Stimulated activated CD4-positive, alpha-beta T cell treated with anti-CD3 and anti-CD28 coated beads, TNF-alpha, amount 100 ng/mL, for 1 hour (primary cell): ENCODE measurements around the gene DYNC1I1.

Experiments used
- DNase-seq, 3 donors: peaks; one replicate each; pipeline ENCODE4 v3.0.0-alpha.2; 2020; ENCODE audit warnings: low read depth in 3 of 3, low spot score in 1 of 3

The DYNC1I1 gene

GRCh38 chr7:95772298-95772770, at the start of gene DYNC1I1:
TSS of gene DYNC1I1 (plus strand) at chr7:95772554. CDS start at chr7:95804730, 32,176 bp downstream.
- DNase-seq: peak in 1 of 3 donors; percentile 2

DNA sequence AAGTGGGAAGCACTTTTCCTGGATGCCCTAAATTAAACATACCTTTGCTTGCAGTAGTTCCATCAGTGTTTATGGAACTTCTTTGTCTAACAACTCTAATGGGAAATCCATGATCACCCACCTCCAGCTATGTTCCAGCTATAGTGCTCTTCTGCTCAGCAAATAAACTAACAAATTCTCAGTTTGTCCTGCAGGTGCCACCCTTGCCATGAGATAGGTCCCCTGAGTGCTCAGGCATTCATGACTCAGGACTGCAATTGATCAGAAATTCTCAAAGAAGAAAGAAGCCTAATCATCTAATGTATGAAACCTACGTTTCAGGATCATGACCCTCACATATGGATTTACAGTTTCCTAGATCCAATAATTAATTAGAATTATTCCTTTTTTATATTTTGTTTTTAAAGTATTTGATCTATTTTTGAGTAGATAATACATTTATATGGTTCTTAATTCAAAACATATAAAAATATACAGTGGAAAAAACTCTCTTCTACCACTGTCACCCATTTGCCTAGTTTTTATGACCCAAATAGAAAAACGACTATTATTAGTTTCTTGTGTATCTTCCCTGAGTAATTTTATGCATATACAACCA, 48.7 kb upstream of the DYNC1I1 start:
- DNase-seq: no peak

DNA sequence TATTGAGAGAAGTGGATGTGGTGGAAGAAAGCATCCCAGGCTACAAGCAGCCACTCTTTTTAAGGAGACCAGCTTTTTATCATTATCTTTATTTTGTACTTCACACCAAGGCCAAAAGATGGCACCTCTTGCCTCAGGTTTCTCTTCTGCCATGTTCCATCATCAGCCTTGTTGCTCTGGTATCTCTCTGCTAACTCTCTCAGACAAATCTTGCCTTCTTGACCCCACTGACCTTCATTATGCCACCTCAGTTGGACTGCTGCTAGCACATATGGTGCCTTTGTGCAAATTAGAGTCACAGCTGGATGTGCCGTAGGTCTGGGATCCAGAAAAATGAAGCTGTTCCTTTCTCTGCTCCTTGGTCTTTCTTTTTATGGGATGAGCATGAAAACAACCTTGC, 47.1 kb upstream of the DYNC1I1 start:
- DNase-seq: no peak

DNA sequence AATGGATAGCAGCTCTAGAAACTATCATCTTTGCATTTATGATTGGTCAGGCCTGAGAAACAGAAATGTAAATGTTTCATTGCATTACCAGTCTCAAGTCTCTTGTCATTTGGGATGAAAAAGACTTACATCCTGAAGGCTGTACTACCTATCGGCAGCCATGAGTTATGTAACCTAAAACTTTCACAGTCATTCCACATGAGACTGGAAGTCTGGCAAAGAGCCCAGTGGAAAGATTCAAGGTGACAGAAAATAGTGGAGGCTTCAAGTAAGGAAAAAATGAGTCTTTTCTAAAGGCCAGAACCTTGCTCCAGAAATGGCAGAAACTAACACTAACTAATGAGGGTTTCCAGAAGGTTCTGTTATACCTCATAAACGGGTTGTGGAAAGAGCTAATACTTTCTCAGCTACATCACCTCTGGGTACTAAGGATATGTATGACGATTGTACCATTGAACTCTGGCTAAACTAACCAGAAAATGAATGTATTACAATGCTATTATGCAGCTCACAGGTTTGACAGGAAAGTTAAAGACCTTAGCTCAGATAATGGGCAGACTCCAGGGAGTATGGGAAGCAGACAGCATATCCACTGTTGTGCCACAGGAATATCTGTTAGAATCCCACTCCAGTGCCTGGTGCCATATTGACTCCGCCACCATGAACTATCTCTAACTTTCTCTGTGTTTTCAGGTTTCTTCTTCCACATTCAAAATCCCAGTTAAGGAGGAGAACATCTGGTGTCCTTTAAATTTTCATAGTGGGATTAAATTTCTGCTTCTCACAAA, 41.7 kb upstream of the DYNC1I1 start:
- no peak for DNase-seq

DNA sequence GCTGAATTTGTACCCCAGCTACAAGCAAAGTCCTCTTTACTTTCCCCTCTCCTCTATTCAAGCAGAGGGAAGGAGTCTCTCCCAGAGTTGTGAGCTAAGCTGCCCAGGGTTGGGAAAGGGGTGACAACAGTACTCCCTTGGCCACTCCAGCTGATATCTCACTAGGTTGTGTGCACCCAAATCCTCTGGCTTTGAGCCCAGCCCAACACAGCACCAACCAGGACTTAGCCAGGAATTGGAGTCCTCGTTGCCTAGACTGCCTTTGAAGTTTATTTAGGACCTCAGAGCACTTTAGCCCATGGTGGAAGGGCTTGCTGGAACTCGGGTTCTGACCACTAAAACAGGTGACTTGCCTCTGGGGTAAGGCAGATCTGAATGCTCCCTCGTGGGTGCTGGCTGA, 35.7 kb upstream of the DYNC1I1 start:
- no peak for DNase-seq

- DNase-seq: no peak
Observed at GRCh38 chr7:95737828-95738505, 34.4 kb upstream of the DYNC1I1 start.

DNA sequence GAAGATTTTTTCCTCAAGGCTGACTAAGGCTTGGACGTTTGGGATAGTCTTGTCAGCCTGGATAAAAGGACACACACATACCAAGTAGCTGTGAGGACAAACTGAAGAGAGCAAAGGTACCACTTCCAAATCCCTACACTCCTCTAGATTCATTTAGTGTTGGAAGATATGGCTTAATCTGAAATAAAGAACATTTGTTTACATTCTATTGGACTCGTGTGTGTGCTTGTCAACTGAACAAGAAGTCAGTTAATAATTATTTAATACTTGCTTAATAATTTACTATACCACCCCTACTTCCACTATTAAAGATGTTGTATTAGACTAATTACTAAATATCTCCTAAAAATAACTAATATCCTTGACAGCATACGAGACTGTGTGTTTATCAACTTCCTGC, 23.3 kb upstream of the DYNC1I1 start:
- DNase-seq: no peak

DNA sequence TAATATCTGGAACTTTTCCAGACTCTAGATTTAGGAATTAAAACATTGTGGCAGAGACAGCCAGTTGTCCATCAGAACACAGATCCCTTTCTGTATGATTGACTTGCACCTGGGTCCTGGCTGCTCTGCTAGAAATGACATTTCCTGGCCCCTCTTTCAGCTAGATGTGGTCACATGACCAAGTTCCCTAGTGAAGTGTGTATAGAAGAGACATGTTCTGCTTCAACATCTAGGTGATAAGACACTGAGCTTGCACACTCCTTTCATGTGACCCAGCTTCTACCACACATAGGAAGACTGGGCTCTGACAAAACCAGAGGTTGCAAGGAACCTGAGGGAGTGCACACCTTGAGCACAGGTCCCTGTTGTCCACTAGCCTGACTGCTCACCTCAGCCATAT, 22.8 kb upstream of the DYNC1I1 start:
- no peak for DNase-seq

GRCh38 chr7:95753440-95753839, 18.9 kb upstream of the DYNC1I1 start:
- no peak for DNase-seq

DNA sequence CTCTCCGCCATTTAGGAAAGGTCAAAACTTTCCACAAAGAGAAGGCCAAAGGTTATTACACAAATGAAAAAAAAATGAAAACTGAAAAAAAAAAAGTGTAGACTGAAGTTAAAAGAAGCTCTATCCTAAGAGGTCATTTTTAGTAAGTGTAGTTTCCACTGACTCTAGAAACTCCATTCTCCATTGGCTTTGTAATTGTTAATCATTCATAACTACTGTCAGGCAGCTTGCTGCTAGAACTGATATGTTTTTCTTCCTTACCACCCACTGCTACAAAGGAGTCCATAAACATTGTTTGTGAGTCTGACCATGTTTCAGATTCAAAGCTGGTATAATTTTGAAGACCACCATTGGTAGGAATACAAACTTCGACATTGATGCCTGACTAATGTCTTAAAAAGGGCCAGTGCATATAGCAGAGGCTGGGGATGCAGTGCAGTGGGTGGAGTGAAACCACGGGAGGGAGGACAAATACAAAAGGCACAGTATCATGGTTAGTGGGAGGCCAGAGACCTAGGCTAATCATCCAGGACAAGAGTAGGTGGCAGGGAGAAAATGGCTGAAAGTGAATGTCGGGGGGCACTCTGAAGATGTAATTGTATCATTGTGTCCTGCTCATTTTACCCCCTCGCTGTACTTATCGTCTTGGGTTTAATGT, 16.9 kb upstream of the DYNC1I1 start:
- no peak for DNase-seq

DNA sequence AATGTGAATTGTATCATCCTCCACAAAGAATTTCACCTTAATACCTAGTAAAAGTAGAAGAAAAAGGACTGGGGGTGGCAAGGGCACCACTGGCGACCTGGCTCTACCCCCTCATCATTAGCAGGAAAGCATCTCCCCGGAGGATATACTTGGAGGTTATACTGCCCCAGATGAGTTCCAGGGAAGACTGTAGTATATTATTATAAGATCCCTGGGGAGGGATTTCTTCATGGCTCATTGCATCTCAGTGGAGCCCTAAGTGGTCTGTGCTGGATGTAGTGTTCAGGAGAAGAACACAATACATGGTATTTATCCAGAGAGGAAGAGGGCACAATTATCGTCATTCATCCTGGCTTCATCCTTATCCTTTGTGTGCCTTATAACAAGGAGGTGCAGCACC, 14.2 kb upstream of the DYNC1I1 start:
- DNase-seq: no peak

GRCh38 chr7:95766086-95766485, 6.3 kb upstream of the DYNC1I1 start:
- DNase-seq: no peak

DNA sequence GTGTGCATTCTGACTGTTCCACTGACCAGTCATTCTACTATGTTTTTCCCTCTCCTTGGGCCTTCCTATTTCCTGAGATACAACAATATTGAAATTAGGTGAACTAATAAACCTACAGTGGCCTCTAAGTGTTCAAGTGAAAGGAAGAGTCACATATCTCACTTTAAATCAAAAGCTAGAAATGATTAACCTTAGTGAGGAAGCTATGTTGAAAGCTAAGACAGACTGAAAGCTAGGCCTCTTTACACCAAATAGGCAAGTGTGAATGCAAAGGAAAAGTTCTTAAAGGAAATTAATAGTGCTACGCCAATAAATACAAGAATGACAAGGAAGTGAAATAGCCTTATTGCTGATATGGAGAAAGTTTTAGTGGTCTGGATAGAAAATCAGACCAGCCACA, 5.7 kb upstream of the DYNC1I1 start:
- DNase-seq: no peak

GRCh38 chr7:95772771-95773581, 622 bp downstream of the DYNC1I1 start:
- DNase-seq: no peak

DNA sequence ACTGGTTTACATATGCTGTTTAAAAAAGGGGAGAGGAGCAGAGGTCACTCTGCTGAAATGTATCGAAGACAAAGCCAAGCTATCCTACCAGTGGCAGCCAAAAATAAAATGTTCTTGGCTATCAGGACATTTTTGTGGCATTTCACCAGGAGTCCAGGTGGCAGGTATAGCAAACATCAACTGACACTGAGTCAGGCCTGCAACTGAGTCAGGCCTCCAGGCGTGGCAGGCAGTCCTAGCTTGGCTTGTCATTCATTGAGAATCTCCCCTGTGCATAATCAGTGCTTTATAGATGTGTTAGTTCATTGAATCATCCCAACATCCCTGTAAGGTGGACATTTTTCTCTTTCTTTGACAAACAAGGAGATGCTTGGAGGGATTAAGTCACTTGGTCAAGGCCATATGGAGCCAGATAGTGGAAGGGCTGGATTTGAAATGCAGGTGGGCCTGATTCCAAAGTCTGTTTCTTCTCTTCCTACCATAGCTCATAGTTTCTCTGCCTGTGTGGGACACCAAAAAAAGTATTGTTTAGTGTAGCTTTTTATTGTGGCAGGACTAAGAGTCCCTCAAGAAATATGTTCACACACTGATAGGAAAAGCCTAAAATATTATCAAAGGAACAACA, 4.3 kb downstream of the DYNC1I1 start:
- DNase-seq: no peak

- DNase-seq: no peak
Observed at GRCh38 chr7:95777269-95777668, 4.9 kb downstream of the DYNC1I1 start.

DNA sequence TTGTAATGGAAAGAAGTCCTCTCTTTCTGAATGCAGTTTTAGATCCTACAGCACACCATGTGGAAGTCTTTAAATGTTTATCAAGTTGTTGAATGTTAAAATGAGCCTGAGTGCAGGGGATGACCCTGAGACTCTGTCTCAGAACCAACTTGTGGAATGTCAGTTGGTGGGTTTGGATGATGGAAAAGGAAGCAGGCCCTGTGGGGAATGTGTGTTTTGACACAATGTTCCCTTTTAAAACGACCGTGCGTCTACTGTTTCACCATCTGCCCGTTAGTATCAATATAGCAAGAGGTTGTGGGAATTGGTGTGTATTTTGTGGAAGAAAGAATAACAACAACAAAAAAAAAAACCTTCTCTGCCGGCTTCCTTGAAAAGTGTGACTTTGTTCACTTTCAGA, 8.3 kb downstream of the DYNC1I1 start:
- DNase-seq: no peak

GRCh38 chr7:95781961-95782586, 9.7 kb downstream of the DYNC1I1 start:
- no peak for DNase-seq

DNA sequence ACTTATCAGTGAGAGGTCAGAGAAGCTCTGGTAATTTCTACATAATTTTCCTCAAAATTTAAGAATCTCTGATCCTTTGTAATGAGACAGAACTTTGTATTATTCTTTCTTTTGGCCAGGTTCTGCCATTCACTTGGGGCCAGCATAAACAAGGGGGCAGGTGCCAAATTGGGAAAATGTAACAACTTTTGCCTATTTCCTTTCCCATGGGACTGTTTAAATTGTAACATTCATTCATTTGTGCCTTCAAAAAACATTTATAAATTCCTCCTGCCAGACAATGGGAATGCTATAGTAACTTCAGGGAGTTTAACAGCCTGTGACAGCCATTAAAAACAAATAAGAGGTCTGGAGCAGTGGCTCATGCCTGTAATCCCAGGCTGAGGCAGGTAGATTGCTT, 12.4 kb downstream of the DYNC1I1 start:
- DNase-seq: no peak

DNA sequence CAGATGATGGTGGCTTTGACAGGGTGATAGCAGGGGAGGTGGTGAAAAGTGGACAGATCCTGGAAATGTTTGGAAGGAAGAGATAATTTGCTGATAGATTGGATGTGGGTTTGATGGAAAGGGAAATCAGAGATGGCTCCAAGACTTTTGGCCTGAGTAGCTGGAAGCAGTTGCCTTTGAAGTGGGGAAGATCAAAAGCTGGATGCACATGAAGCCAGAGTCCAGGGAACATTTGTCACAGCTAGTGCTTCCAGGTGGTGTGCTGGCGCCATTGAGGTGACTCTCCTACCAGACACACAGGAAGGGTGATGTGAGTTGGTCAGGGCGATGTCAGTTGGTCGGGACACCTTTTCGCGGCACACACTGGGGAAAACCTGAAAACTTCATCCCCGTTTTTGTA, 15.9 kb downstream of the DYNC1I1 start:
- no peak for DNase-seq
